Ishikawa (cell line): Measurements from ENCODE around the gene SLC49A3.

Experiments used
- CEBPB ChIP-seq: IDR thresholded peaks from 2 replicates; pipeline ENCODE4 v1.6.1; 2012
- CREB1 ChIP-seq: IDR thresholded peaks from 2 replicates; pipeline ENCODE4 v1.6.1; 2012; ENCODE audit warnings: low read depth
- EGR1 ChIP-seq: IDR thresholded peaks from 2 replicates; pipeline ENCODE4 v1.6.1; 2012
- EP300 ChIP-seq: IDR thresholded peaks from 2 replicates; pipeline ENCODE4 v1.6.1; 2012; ENCODE audit warnings: borderline replicate concordance
- FOXM1 ChIP-seq: IDR thresholded peaks from 2 replicates; pipeline ENCODE4 v1.6.1; 2012; ENCODE audit warnings: low read depth, borderline replicate concordance
- MAX ChIP-seq: IDR thresholded peaks from 2 replicates; pipeline ENCODE4 v1.6.1; 2012
- NFIC ChIP-seq: IDR thresholded peaks from 2 replicates; pipeline ENCODE4 v1.6.1; 2012
- RAD21 ChIP-seq: IDR thresholded peaks from 2 replicates; pipeline ENCODE4 v1.6.1; 2012; ENCODE audit warnings: low read depth
- REST ChIP-seq: IDR thresholded peaks from 2 replicates; pipeline ENCODE4 v1.6.1; 2012; ENCODE audit warnings: low read depth, mild to moderate bottlenecking
- TAF1 ChIP-seq: IDR thresholded peaks from 2 replicates; pipeline ENCODE4 v1.6.1; 2012; ENCODE audit warnings: low read depth, mild to moderate bottlenecking
- TCF12 ChIP-seq: IDR thresholded peaks from 2 replicates; pipeline ENCODE4 v1.6.1; 2012; ENCODE audit warnings: low read depth
- TEAD4 ChIP-seq: IDR thresholded peaks from 2 replicates; pipeline ENCODE4 v1.6.1; 2012
- USF1 ChIP-seq: IDR thresholded peaks from 2 replicates; pipeline ENCODE4 v1.6.1; 2012
- YY1 ChIP-seq: IDR thresholded peaks from 2 replicates; pipeline ENCODE4 v1.6.1; 2012; ENCODE audit warnings: low read depth
- ZBTB7A ChIP-seq: IDR thresholded peaks from 2 replicates; pipeline ENCODE4 v1.6.1; 2012; ENCODE audit warnings: low read depth

The SLC49A3 gene

GRCh38 chr4:706083-706633, 17.2 kb upstream of the SLC49A3 start:
- 0 out of 2 replicates have a peak, but pooled peaks have one; percentile 69 for TF ChIP-seq ZBTB7A

GRCh38 chr4:705278-706082, 16.5 kb upstream of the SLC49A3 start, which contains the start of gene PCGF3:
Gene PCGF3 (plus strand): TSS chr4:705832. CDS start chr4:733681, 27,849 bp downstream.
- TF ChIP-seq EP300 = no peak
- TF ChIP-seq RAD21 = no peak
- TF ChIP-seq ZBTB7A = 0 out of 2 replicates have a peak, but pooled peaks have one; percentile 14
- no peak for TF ChIP-seq FOXM1
- TF ChIP-seq TEAD4 = no peak
- TF ChIP-seq EGR1 = no peak
- TF ChIP-seq MAX = peak; percentile 64
- TF ChIP-seq TAF1 = peak; percentile 40; the same call in 1 of the 2 replicates
- no peak for TF ChIP-seq TCF12
- no peak for TF ChIP-seq CEBPB
- no peak for TF ChIP-seq CREB1
- TF ChIP-seq YY1 = no peak
- no peak for TF ChIP-seq REST
- no peak for TF ChIP-seq NFIC
- TF ChIP-seq USF1 = no peak

GRCh38 chr4:704971-705277, 16.0 kb upstream of the SLC49A3 start:
- TF ChIP-seq REST = no peak
- TF ChIP-seq RAD21 = no peak
- no peak for TF ChIP-seq CREB1
- TF ChIP-seq EGR1 = no peak
- no peak for TF ChIP-seq ZBTB7A
- TF ChIP-seq TAF1 = no peak
- no peak for TF ChIP-seq EP300
- no peak for TF ChIP-seq CEBPB
- TF ChIP-seq TCF12 = no peak
- TF ChIP-seq MAX = no peak
- no peak for TF ChIP-seq USF1

GRCh38 chr4:704198-704891, 15.4 kb upstream of the SLC49A3 start:
- no peak for TF ChIP-seq RAD21
- TF ChIP-seq EP300 = no peak
- no peak for TF ChIP-seq MAX
- no peak for TF ChIP-seq YY1
- TF ChIP-seq NFIC = no peak
- no peak for TF ChIP-seq TCF12
- no peak for TF ChIP-seq REST
- TF ChIP-seq TEAD4 = no peak
- TF ChIP-seq EGR1 = no peak
- no peak for TF ChIP-seq CREB1
- TF ChIP-seq TAF1 = no peak
- TF ChIP-seq USF1 = no peak
- no peak for TF ChIP-seq ZBTB7A
- TF ChIP-seq FOXM1 = no peak
- TF ChIP-seq CEBPB = no peak
